ENCODE data around the gene KRTAP12-3.
"Not testable (repeated sequence)": the region's sequence is repeated elsewhere in the genome, so short reads cannot be mapped to it uniquely, and the experiment has no call there.

KRTAP12-3 gene

GRCh38 chr21:44637851-44638348 is 19.8 kb upstream of the KRTAP12-3 start:
- not testable (repeated sequence) for H3K36me3 Mint-ChIP-seq (ENCODE audit: low read depth); H3K27me3 Mint-ChIP-seq; DNase-seq; H3K4me1 Mint-ChIP-seq (ENCODE audit: low read depth); H3K27ac Mint-ChIP-seq; H3K4me3 Mint-ChIP-seq
- H3K9me3 Mint-ChIP-seq: peaks cover 20% of the 10 kb centered on the region

- H3K27me3 Mint-ChIP-seq; DNase-seq; H3K4me1 Mint-ChIP-seq (ENCODE audit: low read depth); H3K36me3 Mint-ChIP-seq (ENCODE audit: low read depth); H3K27ac Mint-ChIP-seq; H3K4me3 Mint-ChIP-seq: not testable (repeated sequence)
- H3K9me3 Mint-ChIP-seq: peaks cover 24% of the 10 kb centered on the region
These were observed 19.0 kb upstream of the KRTAP12-3 start for GRCh38 chr21:44638506-44639330.

- no peak for DNase-seq
- Mint-ChIP-seq H3K4me3 (no peak overlapping the region), H3K4me1 (ENCODE audit: low read depth) (no peaks in the 10 kb centered on the region), H3K9me3 (peaks cover 30% of the 10 kb centered on the region), H3K27ac (no peak overlapping the region), H3K27me3 (peaks cover 9% of the 10 kb centered on the region), H3K36me3 (ENCODE audit: low read depth) (peaks cover 2% of the 10 kb centered on the region)
These were observed 18.4 kb upstream of the KRTAP12-3 start for GRCh38 chr21:44639331-44639655.

GRCh38 chr21:44640761-44641160 is 17.0 kb upstream of the KRTAP12-3 start:
- DNase-seq: no peak
- Mint-ChIP-seq H3K27ac (no peak overlapping the region), H3K4me3 (no peak overlapping the region), H3K4me1 (ENCODE audit: low read depth) (no peaks in the 10 kb centered on the region), H3K27me3 (peaks cover 9% of the 10 kb centered on the region), H3K36me3 (ENCODE audit: low read depth) (peaks cover 8% of the 10 kb centered on the region), H3K9me3 (peaks cover 40% of the 10 kb centered on the region)

- Mint-ChIP-seq H3K4me3 (no peak overlapping the region), H3K36me3 (ENCODE audit: low read depth) (peaks cover 8% of the 10 kb centered on the region), H3K27me3 (peaks cover 5% of the 10 kb centered on the region), H3K4me1 (ENCODE audit: low read depth) (no peaks in the 10 kb centered on the region), H3K9me3 (peaks cover 40% of the 10 kb centered on the region), H3K27ac (no peak overlapping the region)
- no peak for DNase-seq
These were observed 13.9 kb upstream of the KRTAP12-3 start for GRCh38 chr21:44643741-44644310.

GRCh38 chr21:44644878-44645277 is 12.9 kb upstream of the KRTAP12-3 start:
- Mint-ChIP-seq H3K4me1 (ENCODE audit: low read depth) (no peaks in the 10 kb centered on the region), H3K27me3 (peaks cover 3% of the 10 kb centered on the region), H3K36me3 (ENCODE audit: low read depth) (peaks cover 8% of the 10 kb centered on the region), H3K9me3 (peaks cover 39% of the 10 kb centered on the region), H3K4me3 (no peak overlapping the region), H3K27ac (no peak overlapping the region)
- no peak for DNase-seq

- not testable (repeated sequence) for H3K36me3 Mint-ChIP-seq (ENCODE audit: low read depth); H3K4me1 Mint-ChIP-seq (ENCODE audit: low read depth); DNase-seq; H3K27me3 Mint-ChIP-seq; H3K27ac Mint-ChIP-seq; H3K4me3 Mint-ChIP-seq
- peaks cover 30% of the 10 kb centered on the region for H3K9me3 Mint-ChIP-seq
These were observed 11.1 kb upstream of the KRTAP12-3 start, which contains the start of gene KRTAP10-11 for GRCh38 chr21:44646366-44647221. KRTAP10-11 (plus strand) TSS chr21:44646414; CDS start chr21:44646459, 45 bp downstream.

DNA sequence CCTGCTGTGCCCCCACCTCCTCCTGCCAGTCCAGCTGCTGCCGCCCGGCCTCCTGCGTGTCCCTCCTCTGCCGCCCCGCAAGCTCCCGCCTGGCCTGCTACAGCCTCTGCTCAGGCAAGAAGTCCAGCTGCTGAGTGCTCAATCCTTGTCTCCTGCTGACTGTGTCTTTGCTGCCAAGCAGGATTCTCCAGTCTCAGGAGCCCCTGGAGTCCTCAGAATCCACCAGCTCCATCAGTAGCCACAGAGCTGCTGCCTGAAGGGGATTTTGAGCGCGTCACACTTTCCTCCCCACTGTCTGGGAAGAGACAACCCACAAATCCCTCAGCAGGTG is 10.5 kb upstream of the KRTAP12-3 start:
- no peak overlapping the region for H3K27ac Mint-ChIP-seq
- peaks cover 8% of the 10 kb centered on the region for H3K36me3 Mint-ChIP-seq (ENCODE audit: low read depth)
- peaks cover 28% of the 10 kb centered on the region for H3K9me3 Mint-ChIP-seq
- no peak overlapping the region for H3K4me3 Mint-ChIP-seq
- H3K4me1 Mint-ChIP-seq (ENCODE audit: low read depth): no peaks in the 10 kb centered on the region
- no peaks in the 10 kb centered on the region for H3K27me3 Mint-ChIP-seq
- no peak for DNase-seq

GRCh38 chr21:44648557-44649311 is 9.0 kb upstream of the KRTAP12-3 start:
- H3K27ac Mint-ChIP-seq: no peak overlapping the region
- H3K4me3 Mint-ChIP-seq: no peak overlapping the region
- no peaks in the 10 kb centered on the region for H3K27me3 Mint-ChIP-seq
- peaks cover 3% of the 10 kb centered on the region for H3K4me1 Mint-ChIP-seq (ENCODE audit: low read depth)
- H3K36me3 Mint-ChIP-seq (ENCODE audit: low read depth): peaks cover 8% of the 10 kb centered on the region
- DNase-seq: no peak
- H3K9me3 Mint-ChIP-seq: peaks cover 18% of the 10 kb centered on the region

- Mint-ChIP-seq H3K36me3 (ENCODE audit: low read depth) (peaks cover 5% of the 10 kb centered on the region), H3K4me1 (ENCODE audit: low read depth) (peaks cover 12% of the 10 kb centered on the region), H3K27me3 (no peaks in the 10 kb centered on the region), H3K4me3 (no peak overlapping the region), H3K27ac (no peak overlapping the region), H3K9me3 (peaks cover 10% of the 10 kb centered on the region)
- DNase-seq: no peak
These were observed 8.1 kb upstream of the KRTAP12-3 start for GRCh38 chr21:44649521-44650100.

DNA sequence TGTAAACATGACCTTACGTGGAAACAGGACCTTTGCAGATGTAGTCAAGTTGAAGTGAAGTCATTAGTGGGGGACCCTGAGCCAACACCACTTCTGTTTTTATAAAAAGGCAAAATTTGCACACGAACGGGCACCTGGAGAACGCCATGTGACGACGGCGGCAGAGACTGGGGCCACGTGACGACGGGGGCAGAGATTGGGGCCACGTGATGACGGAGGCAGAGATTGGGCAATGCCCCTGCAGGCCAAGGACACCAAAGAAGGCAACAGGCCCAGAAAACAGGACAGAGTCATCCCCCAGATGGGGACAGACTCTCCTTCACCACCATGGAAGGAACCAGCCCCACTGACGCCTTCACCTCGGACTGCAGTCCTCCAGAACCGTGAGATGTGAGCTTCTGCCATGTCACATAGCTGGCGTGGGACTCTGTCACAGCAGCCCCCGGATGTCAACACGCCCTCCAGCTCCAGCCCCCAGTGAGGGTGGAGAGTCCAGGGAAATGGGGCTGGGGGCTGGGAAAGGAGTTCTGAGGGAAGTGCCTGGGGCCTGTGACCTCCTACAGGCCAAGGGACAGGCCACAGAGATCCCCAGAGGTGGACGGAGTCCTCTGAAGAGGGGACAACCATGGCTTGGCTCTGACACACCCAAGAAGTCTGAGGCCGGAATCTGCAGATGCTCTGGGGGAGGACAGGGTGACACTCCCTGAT is 7.3 kb upstream of the KRTAP12-3 start:
- no peak overlapping the region for H3K27ac Mint-ChIP-seq
- no peak for DNase-seq
- peaks cover 19% of the 10 kb centered on the region for H3K4me1 Mint-ChIP-seq (ENCODE audit: low read depth)

DNA sequence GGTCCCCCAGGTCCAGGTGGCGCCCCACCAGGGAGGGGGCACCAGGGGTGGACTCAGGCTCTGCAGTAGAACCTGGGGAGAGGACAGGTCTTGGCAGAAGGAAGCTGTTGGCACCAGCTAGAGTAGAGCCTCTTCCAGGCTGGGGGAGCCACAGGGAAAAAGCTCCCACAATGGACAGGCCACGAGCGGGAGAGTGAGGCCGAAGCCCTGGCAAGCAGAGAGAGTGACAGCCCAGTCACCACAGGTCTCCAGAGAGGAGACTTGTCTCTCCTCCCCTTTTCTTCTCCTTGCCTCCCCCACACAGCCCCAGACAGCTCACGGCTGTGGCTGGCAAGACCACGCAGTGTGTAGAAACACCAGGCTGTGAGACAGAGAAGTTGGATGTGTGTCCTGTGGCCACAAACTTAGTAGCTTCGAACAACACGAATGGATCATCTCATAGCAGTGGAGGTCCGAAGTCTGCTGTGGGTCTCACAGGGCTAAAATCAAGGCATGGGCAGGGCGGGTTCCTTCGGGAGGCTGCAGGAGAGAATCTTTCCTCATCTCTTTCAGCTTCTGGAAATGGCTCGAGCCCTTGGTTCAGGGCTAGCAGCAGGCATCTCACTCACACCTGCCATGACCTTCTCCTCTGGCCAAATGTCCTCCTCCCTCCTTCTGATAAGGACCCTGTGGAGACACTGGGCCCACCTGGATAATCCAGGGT is 6.6 kb upstream of the KRTAP12-3 start:
- no peak overlapping the region for H3K4me3 Mint-ChIP-seq
- no peak overlapping the region for H3K27ac Mint-ChIP-seq
- H3K36me3 Mint-ChIP-seq (ENCODE audit: low read depth): peaks cover 3% of the 10 kb centered on the region
- peaks cover 24% of the 10 kb centered on the region for H3K4me1 Mint-ChIP-seq (ENCODE audit: low read depth)
- H3K27me3 Mint-ChIP-seq: no peaks in the 10 kb centered on the region
- H3K9me3 Mint-ChIP-seq: peaks cover 9% of the 10 kb centered on the region
- DNase-seq: no peak

More for the DNA sequence above, 7.3 kb upstream of the KRTAP12-3 start:
- H3K9me3 Mint-ChIP-seq: peaks cover 8% of the 10 kb centered on the region
- no peak overlapping the region for H3K4me3 Mint-ChIP-seq
- no peaks in the 10 kb centered on the region for H3K27me3 Mint-ChIP-seq
- no peaks in the 10 kb centered on the region for H3K36me3 Mint-ChIP-seq (ENCODE audit: low read depth)

GRCh38 chr21:44653123-44653522 is 4.6 kb upstream of the KRTAP12-3 start:
- Mint-ChIP-seq H3K27ac (no peak overlapping the region), H3K9me3 (peaks cover 25% of the 10 kb centered on the region), H3K4me3 (no peak overlapping the region), H3K36me3 (ENCODE audit: low read depth) (peaks cover 11% of the 10 kb centered on the region), H3K27me3 (no peaks in the 10 kb centered on the region), H3K4me1 (ENCODE audit: low read depth) (peaks cover 41% of the 10 kb centered on the region)
- DNase-seq: no peak

All from activated T-cell treated with anti-CD3 and anti-CD28 coated beads, Interleukin-2, amount 50 U/mL, for 24 hours (primary cell).